Panc1 (cell line): ENCODE data around the gene KMT2C.

Experiments used
- POLR2AphosphoS5 ChIP-seq: IDR thresholded peaks from 2 replicates; pipeline ENCODE4 v1.6.1; 2012; ENCODE audit warnings: mild to moderate bottlenecking, low read depth, low read length, moderate library complexity
- REST ChIP-seq, 2 experiments: IDR thresholded peaks; 2 replicates each; pipeline ENCODE4 v1.6.1; 2011 to 2012; ENCODE audit warnings: low read depth in 2 of 2, control low read depth in 1 of 2, low read length in 1 of 2, mild to moderate bottlenecking in 1 of 2, moderate library complexity in 1 of 2; ENCODE audit not compliant: insufficient read depth in 1 of 2
- TF ChIP-seq, protein P1 (sequence below): fragments of 450-650 bp; IDR thresholded peaks from 2 replicates; pipeline ENCODE4 v1.5.1; 2017; ENCODE audit warnings: mild to moderate bottlenecking

GRCh38 chr7:152341039-152341913, 94.5 kb downstream of the KMT2C start:
- TF ChIP-seq, protein P1, sequence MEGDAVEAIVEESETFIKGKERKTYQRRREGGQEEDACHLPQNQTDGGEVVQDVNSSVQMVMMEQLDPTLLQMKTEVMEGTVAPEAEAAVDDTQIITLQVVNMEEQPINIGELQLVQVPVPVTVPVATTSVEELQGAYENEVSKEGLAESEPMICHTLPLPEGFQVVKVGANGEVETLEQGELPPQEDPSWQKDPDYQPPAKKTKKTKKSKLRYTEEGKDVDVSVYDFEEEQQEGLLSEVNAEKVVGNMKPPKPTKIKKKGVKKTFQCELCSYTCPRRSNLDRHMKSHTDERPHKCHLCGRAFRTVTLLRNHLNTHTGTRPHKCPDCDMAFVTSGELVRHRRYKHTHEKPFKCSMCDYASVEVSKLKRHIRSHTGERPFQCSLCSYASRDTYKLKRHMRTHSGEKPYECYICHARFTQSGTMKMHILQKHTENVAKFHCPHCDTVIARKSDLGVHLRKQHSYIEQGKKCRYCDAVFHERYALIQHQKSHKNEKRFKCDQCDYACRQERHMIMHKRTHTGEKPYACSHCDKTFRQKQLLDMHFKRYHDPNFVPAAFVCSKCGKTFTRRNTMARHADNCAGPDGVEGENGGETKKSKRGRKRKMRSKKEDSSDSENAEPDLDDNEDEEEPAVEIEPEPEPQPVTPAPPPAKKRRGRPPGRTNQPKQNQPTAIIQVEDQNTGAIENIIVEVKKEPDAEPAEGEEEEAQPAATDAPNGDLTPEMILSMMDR: peak; percentile 84
- TF ChIP-seq POLR2AphosphoS5 (no peak), REST (IDR thresholded peaks at IDR 0.05; ENCODE audit: insufficient read depth in 1 of 2, low read depth in 2 of 2, low read length in 1 of 2) (no peak)
